Right lobe of liver (tissue), 4 donors: Measurements from ENCODE around the gene TDP1.

ENCODE experiments used
- POLR2A ChIP-seq: fragments of 450-650 bp; IDR thresholded peaks from one replicate; pipeline ENCODE4 v1.6.1; 2017; ENCODE audit warnings: antibody characterized with exemption, mild to moderate bottlenecking
- TF ChIP-seq, protein P1 (sequence below), 4 donors: fragments of 200-600 bp in 3 of 4; fragments of 450-650 bp in 1 of 4; IDR thresholded peaks; one replicate each; pipeline versions ENCODE4 v1.5.1 to v1.8.0; 2016 to 2022; ENCODE audit warnings: antibody characterized with exemption in 4 of 4, mild to moderate bottlenecking in 2 of 4
- donor health status: DM: no; HTN: no; CAD: no.
- donor health status: DM: no; HTN: no; CAD: no.
- donor health status: DM: no; HTN: yes; CAD: no.

DNA sequence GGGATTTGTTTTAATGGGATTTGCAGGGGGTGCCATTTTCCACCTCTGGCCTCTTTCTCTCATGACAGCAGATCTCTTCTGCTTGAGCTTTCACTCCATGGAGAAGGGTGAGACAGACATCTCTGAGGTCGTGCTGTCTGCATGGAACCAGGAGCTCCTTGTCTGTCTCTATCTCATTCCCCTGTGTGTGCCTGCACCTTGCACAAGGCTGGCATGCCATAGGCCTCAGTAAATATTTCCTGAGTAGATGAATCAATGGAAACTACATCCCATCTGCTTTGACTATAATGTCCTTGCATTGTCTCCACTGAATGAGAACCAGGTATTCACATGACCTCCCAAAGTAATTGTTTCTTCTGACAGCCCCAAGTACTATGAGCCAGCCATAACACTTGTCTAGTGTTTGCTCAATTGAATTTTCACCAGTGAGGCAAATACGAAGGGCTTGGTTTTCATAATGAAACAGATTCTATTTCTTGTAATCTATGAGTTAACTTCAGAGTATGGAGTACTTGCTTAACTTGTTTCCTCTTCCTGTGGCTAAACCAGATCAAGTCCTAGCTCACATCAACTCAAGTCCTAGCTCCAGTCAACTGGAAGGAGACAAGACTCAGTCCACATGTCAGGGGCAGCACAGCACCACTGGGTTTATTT, 138.3 kb downstream of the TDP1 start:
- TF ChIP-seq, protein P1, sequence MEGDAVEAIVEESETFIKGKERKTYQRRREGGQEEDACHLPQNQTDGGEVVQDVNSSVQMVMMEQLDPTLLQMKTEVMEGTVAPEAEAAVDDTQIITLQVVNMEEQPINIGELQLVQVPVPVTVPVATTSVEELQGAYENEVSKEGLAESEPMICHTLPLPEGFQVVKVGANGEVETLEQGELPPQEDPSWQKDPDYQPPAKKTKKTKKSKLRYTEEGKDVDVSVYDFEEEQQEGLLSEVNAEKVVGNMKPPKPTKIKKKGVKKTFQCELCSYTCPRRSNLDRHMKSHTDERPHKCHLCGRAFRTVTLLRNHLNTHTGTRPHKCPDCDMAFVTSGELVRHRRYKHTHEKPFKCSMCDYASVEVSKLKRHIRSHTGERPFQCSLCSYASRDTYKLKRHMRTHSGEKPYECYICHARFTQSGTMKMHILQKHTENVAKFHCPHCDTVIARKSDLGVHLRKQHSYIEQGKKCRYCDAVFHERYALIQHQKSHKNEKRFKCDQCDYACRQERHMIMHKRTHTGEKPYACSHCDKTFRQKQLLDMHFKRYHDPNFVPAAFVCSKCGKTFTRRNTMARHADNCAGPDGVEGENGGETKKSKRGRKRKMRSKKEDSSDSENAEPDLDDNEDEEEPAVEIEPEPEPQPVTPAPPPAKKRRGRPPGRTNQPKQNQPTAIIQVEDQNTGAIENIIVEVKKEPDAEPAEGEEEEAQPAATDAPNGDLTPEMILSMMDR (IDR thresholded peaks at IDR 0.05) = no peak
- TF ChIP-seq POLR2A = no peak
